Measurements from ENCODE around the gene ASB10. TPM values are rescaled to one million over a fixed set of nuclear protein-coding genes. Genes with fewer than 3 reads are reported as not detected.

The ASB10 gene
- total and polyA plus RNA-seq, 7 donors = 3.8 to 29.6 (median 22.5) TPM

GRCh38 chr7:151198945-151199848 lies 12.1 kb upstream of the ASB10 start:
- no peak for ATAC-seq
- no peaks in the 10 kb centered on the region for H3K36me3 ChIP-seq (ENCODE audit: insufficient read depth in 1 of 2, low read depth in 1 of 2)
- 40 to 53% (median 45%) methylated on average over 27 to 30 of the region's 30 CpGs for whole genome bisulfite sequencing, 3 donors
- intact Hi-C loops (cut with DNase I) = loop anchor here in 1 of 2 donors (10.0 kb wide), 1 partner anchor 106 kb away; no protein-coding TSS in a partner anchor
- no peak for TF ChIP-seq CTCF (IDR thresholded peaks at IDR 0.05)
- peaks cover 0 to 12% (median 3%) of the 10 kb centered on the region in 3 donors for H3K27me3 ChIP-seq (ENCODE audit: insufficient read depth in 3 of 3, low read length in 2 of 3)
- H3K4me3 ChIP-seq = no peak overlapping the region
- no peaks in the 10 kb centered on the region for H3K9me3 ChIP-seq
- peak in 1 of 2 donors; percentile 41 for DNase-seq
- H3K4me1 ChIP-seq = no peaks in the 10 kb centered on the region
- no peak overlapping the region for H3K27ac ChIP-seq

- ATAC-seq (no peak), DNase-seq (no peak)
- no peak overlapping the region for H3K27ac ChIP-seq
- no peaks in the 10 kb centered on the region for H3K4me1 ChIP-seq
- H3K27me3 ChIP-seq (ENCODE audit: insufficient read depth in 3 of 3, low read length in 2 of 3) = peaks cover 0 to 10% (median 0%) of the 10 kb centered on the region in 3 donors
- no peak for TF ChIP-seq CTCF (IDR thresholded peaks at IDR 0.05)
- no peak overlapping the region for H3K4me3 ChIP-seq
- H3K36me3 ChIP-seq (ENCODE audit: insufficient read depth in 1 of 2, low read depth in 1 of 2) = no peaks in the 10 kb centered on the region
- intact Hi-C loops (cut with DNase I) = loop anchor here in 1 of 2 donors (10.0 kb wide), 1 partner anchor 107 kb away; no protein-coding TSS in a partner anchor
- H3K9me3 ChIP-seq = no peaks in the 10 kb centered on the region
Measured at GRCh38 chr7:151197932-151198331, 10.9 kb upstream of the ASB10 start.

- no peak for TF ChIP-seq CTCF (IDR thresholded peaks at IDR 0.05)
- no peak overlapping the region for H3K27ac ChIP-seq
- intact Hi-C loops (cut with DNase I) = loop anchor here in 1 of 2 donors (10.0 kb wide), 1 partner anchor 109 kb away; no protein-coding TSS in a partner anchor
- no peak overlapping the region for H3K4me3 ChIP-seq
- H3K9me3 ChIP-seq = no peaks in the 10 kb centered on the region
- no peaks in the 10 kb centered on the region for H3K36me3 ChIP-seq (ENCODE audit: insufficient read depth in 1 of 2, low read depth in 1 of 2)
- no peak for DNase-seq
- H3K4me1 ChIP-seq = peaks cover 3% of the 10 kb centered on the region
- no peak for ATAC-seq
- H3K27me3 ChIP-seq (ENCODE audit: insufficient read depth in 3 of 3, low read length in 2 of 3) = peaks cover 0 to 7% (median 0%) of the 10 kb centered on the region in 3 donors
- 46 to 61% (median 49%) methylated on average over 17 to 19 of the region's 19 CpGs for WGBS, 3 donors
Measured at GRCh38 chr7:151195616-151196450, 8.8 kb upstream of the ASB10 start.

- no peak for TF ChIP-seq CTCF (IDR thresholded peaks at IDR 0.05)
- no peak overlapping the region for H3K4me3 ChIP-seq
- WGBS, 3 donors = 76 to 89% (median 78%) methylated on average over 7 of the region's 7 CpGs
- H3K4me1 ChIP-seq = peaks cover 3% of the 10 kb centered on the region
- DNase-seq = no peak
- no peaks in the 10 kb centered on the region for H3K9me3 ChIP-seq
- H3K27ac ChIP-seq = no peak overlapping the region
- ATAC-seq = no peak
- intact Hi-C loops (cut with DNase I) = loop anchor here (5.0 to 10.0 kb wide), 4 partner anchors 33 to 111 kb away; partner anchors contain the start of gene ABCF2 (in 1 of the 2)
- no peaks in the 10 kb centered on the region for H3K36me3 ChIP-seq (ENCODE audit: insufficient read depth in 1 of 2, low read depth in 1 of 2)
- peaks cover 0 to 5% (median 0%) of the 10 kb centered on the region in 3 donors for H3K27me3 ChIP-seq (ENCODE audit: insufficient read depth in 3 of 3, low read length in 2 of 3)
Measured at GRCh38 chr7:151194188-151194587, 7.1 kb upstream of the ASB10 start.
